ENCODE results near the gene ACSBG1. TPM values are rescaled to one million over a fixed set of nuclear protein-coding genes. Genes with fewer than 3 reads are reported as not detected.

The ACSBG1 gene
- total and polyA plus RNA-seq, 4 donors: 0.47 to 7.9 (median 2.5) TPM

- H3K36me3 ChIP-seq (ENCODE audit: control insufficient read depth in 4 of 4, insufficient read depth in 4 of 4, low read length in 4 of 4): no peaks in the 10 kb centered on the region
- H3K27me3 ChIP-seq (ENCODE audit: control insufficient read depth in 3 of 3, insufficient read depth in 3 of 3, low read length in 2 of 3): no peaks in the 10 kb centered on the region
- H3K27ac ChIP-seq (ENCODE audit: low read depth in 1 of 2, low read length in 1 of 2): no peak overlapping the region
- no peak overlapping the region for H3K9ac ChIP-seq (ENCODE audit: insufficient read depth in 1 of 2, low read length in 2 of 2)
- 86 to 97% methylated on average over 7 of the region's 7 CpGs for WGBS, 2 donors
- H3K9me3 ChIP-seq (ENCODE audit: control insufficient read depth in 4 of 4, insufficient read depth in 3 of 4, low read length in 3 of 4): no peaks in the 10 kb centered on the region
- no peak for ATAC-seq (ENCODE audit: insufficient read depth, low FRiP score)
- H3K4me1 ChIP-seq (ENCODE audit: control insufficient read depth in 5 of 5, insufficient read depth in 5 of 5, low read length in 5 of 5): peaks cover 0 to 9% (median 2%) of the 10 kb centered on the region in 5 donors
- no peak for TF ChIP-seq CTCF (IDR thresholded peaks at IDR 0.05; ENCODE audit: control extremely low read depth, extremely low read depth)
- no peak for DNase-seq
- no peak overlapping the region for H3K4me3 ChIP-seq
Measured at GRCh38 chr15:78263351-78263781, 29.0 kb upstream of the ACSBG1 start.

DNA sequence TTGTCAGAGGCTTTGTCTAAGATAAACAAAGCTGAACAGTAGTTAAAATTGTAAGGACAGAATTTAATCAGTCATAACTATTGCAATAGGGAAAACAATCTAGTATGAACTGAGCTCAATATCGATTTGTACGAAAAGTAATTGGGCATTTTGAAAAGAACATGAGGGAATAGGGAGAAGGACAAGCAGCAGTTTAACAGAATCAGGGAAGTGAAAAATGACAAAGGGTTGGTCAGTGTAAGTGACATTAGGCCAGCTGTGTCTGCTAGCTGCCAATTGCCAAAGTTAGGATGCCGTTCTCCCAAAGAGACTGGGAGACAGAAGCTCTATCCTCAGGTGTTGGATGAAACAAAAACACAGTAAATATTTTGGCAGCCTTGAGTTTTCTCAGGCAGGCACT is 26.7 kb upstream of the ACSBG1 start:
- no peaks in the 10 kb centered on the region for H3K9me3 ChIP-seq (ENCODE audit: control insufficient read depth in 4 of 4, insufficient read depth in 3 of 4, low read length in 3 of 4)
- WGBS, 2 donors: 80 to 95% methylated on average over 3 of the region's 3 CpGs
- no peak overlapping the region for H3K9ac ChIP-seq (ENCODE audit: insufficient read depth in 1 of 2, low read length in 2 of 2)

GRCh38 chr15:78260489-78260888 is 26.1 kb upstream of the ACSBG1 start:
- H3K36me3 ChIP-seq (ENCODE audit: control insufficient read depth in 4 of 4, insufficient read depth in 4 of 4, low read length in 4 of 4): no peaks in the 10 kb centered on the region
- no peak for TF ChIP-seq CTCF (IDR thresholded peaks at IDR 0.05; ENCODE audit: control extremely low read depth, extremely low read depth)
- H3K4me1 ChIP-seq (ENCODE audit: control insufficient read depth in 5 of 5, insufficient read depth in 5 of 5, low read length in 5 of 5): peaks cover 0 to 8% (median 0%) of the 10 kb centered on the region in 5 donors
- ATAC-seq (ENCODE audit: insufficient read depth, low FRiP score) (no peak), DNase-seq (no peak)
- WGBS, 2 donors: 57 to 78% methylated on average over 2 of the region's 2 CpGs
- H3K27me3 ChIP-seq (ENCODE audit: control insufficient read depth in 3 of 3, insufficient read depth in 3 of 3, low read length in 2 of 3): no peaks in the 10 kb centered on the region
- no peaks in the 10 kb centered on the region for H3K9me3 ChIP-seq (ENCODE audit: control insufficient read depth in 4 of 4, insufficient read depth in 3 of 4, low read length in 3 of 4)
- H3K4me3 ChIP-seq: no peak overlapping the region
- no peak overlapping the region for H3K27ac ChIP-seq (ENCODE audit: low read depth in 1 of 2, low read length in 1 of 2)
- H3K9ac ChIP-seq (ENCODE audit: insufficient read depth in 1 of 2, low read length in 2 of 2): no peak overlapping the region

More for the DNA sequence above, 26.7 kb upstream of the ACSBG1 start:
- Histone ChIP-seq H3K4me1 (ENCODE audit: control insufficient read depth in 5 of 5, insufficient read depth in 5 of 5, low read length in 5 of 5) (peaks cover 0 to 9% (median 0%) of the 10 kb centered on the region in 5 donors), H3K27ac (ENCODE audit: low read depth in 1 of 2, low read length in 1 of 2) (no peak overlapping the region), H3K4me3 (no peak overlapping the region), H3K27me3 (ENCODE audit: control insufficient read depth in 3 of 3, insufficient read depth in 3 of 3, low read length in 2 of 3) (no peaks in the 10 kb centered on the region), H3K36me3 (ENCODE audit: control insufficient read depth in 4 of 4, insufficient read depth in 4 of 4, low read length in 4 of 4) (no peaks in the 10 kb centered on the region)
- ATAC-seq (ENCODE audit: insufficient read depth, low FRiP score) (no peak), DNase-seq (peak in 1 of 3 donors; percentile 3)
- no peak for TF ChIP-seq CTCF (IDR thresholded peaks at IDR 0.05; ENCODE audit: control extremely low read depth, extremely low read depth)

DNA sequence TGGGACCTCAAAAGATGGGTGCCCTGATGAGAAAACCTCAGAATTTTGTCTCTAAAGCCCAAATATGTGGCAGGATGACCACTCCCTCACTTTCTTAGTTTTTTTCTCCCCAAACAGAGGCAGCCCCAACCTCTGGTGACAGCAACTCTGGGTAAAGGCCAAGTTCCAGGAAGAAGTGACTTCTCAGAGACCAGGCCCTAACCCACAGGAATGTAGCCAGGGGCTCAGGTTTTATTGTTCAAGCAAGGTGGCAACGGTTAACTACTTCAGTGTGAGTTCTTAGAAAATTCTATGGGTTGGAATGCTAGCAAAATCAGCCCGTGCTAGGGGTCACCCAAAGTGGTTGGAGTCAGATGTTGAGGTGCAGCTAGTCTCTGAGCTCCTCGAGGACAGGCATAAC is 24.9 kb upstream of the ACSBG1 start:
- no peaks in the 10 kb centered on the region for H3K9me3 ChIP-seq (ENCODE audit: control insufficient read depth in 4 of 4, insufficient read depth in 3 of 4, low read length in 3 of 4)
- no peaks in the 10 kb centered on the region for H3K27me3 ChIP-seq (ENCODE audit: control insufficient read depth in 3 of 3, insufficient read depth in 3 of 3, low read length in 2 of 3)
- H3K9ac ChIP-seq (ENCODE audit: insufficient read depth in 1 of 2, low read length in 2 of 2): no peak overlapping the region
- WGBS, 2 donors: 79 to 93% methylated on average over 3 of the region's 3 CpGs
- H3K27ac ChIP-seq (ENCODE audit: low read depth in 1 of 2, low read length in 1 of 2): no peak overlapping the region
- DNase-seq (peak in 2 of 3 donors; percentile 47 to 57), ATAC-seq (ENCODE audit: insufficient read depth, low FRiP score) (no peak)
- no peaks in the 10 kb centered on the region for H3K36me3 ChIP-seq (ENCODE audit: control insufficient read depth in 4 of 4, insufficient read depth in 4 of 4, low read length in 4 of 4)
- no peak overlapping the region for H3K4me3 ChIP-seq
- H3K4me1 ChIP-seq (ENCODE audit: control insufficient read depth in 5 of 5, insufficient read depth in 5 of 5, low read length in 5 of 5): peaks cover 0 to 2% (median 0%) of the 10 kb centered on the region in 5 donors
- TF ChIP-seq CTCF (IDR thresholded peaks at IDR 0.05; ENCODE audit: control extremely low read depth, extremely low read depth): no peak

Data from lung (tissue), 12 donors.